Neural progenitor cell (in vitro differentiated cells): ENCODE measurements around the gene CDC16. TPM values are rescaled to one million over a fixed set of nuclear protein-coding genes. Genes with fewer than 3 reads are reported as not detected.

Experiments used
- DNase-seq: peaks from one replicate; pipeline ENCODE4 v3.0.0-alpha.2; 2016; ENCODE audit warnings: low spot score
- H2AFZ ChIP-seq: fragments of 200-600 bp; sonication (generic); replicated peaks from 2 replicates; pipeline ENCODE4 v1.6.1; 2016; ENCODE audit warnings: antibody characterized with exemption
- H3F3A ChIP-seq: fragments of 200-600 bp; sonication (generic); 2 replicates; pipeline ENCODE4 v1.6.1; 2016; ENCODE audit warnings: antibody characterized with exemption, low read depth
- H3K27ac ChIP-seq: fragments of 200-600 bp; sonication (generic); 2 replicates; pipeline ENCODE4 v1.5.1; 2016; ENCODE audit warnings: mild to moderate bottlenecking
- H3K27me3 ChIP-seq: fragments of 200-600 bp; sonication (generic); 2 replicates; pipeline ENCODE4 v1.6.1; 2016; ENCODE audit warnings: mild to moderate bottlenecking, moderate library complexity
- H3K36me3 ChIP-seq: fragments of 200-600 bp; sonication (generic); 2 replicates; pipeline ENCODE4 v1.5.1; 2016
- H3K4me1 ChIP-seq: fragments of 200-600 bp; sonication (generic); 2 replicates; pipeline ENCODE4 v1.6.1; 2016; ENCODE audit warnings: mixed run types
- H3K4me2 ChIP-seq: fragments of 200-600 bp; sonication (generic); 2 replicates; pipeline ENCODE4 v1.6.1; 2016
- H3K4me3 ChIP-seq: fragments of 200-600 bp; sonication (generic); 2 replicates; pipeline ENCODE4 v1.5.1; 2016
- H3K79me2 ChIP-seq: fragments of 200-600 bp; sonication (generic); 2 replicates; pipeline ENCODE4 v1.6.1; 2016; ENCODE audit warnings: low read depth
- H3K9ac ChIP-seq: fragments of 200-600 bp; sonication (generic); 2 replicates; pipeline ENCODE4 v1.6.1; 2016
- H3K9me3 ChIP-seq: fragments of 200-600 bp; sonication (generic); 2 replicates; pipeline ENCODE4 v1.5.1; 2016; ENCODE audit warnings: low read depth
- H4K20me1 ChIP-seq: fragments of 200-600 bp; sonication (generic); 2 replicates; pipeline ENCODE4 v1.6.1; 2016; ENCODE audit warnings: low read depth
- H3K27ac Mint-ChIP-seq: 3 replicates; pipeline ENCODE4 v1.8.0; 2021; ENCODE audit warnings: mixed read lengths
- H3K27me3 Mint-ChIP-seq: 2 replicates; pipeline ENCODE4 v1.8.0; 2022; ENCODE audit warnings: low read depth, mild to moderate bottlenecking, inconsistent platforms, moderate library complexity, mixed read lengths; ENCODE audit not compliant: insufficient read depth
- H3K36me3 Mint-ChIP-seq: 3 replicates; pipeline ENCODE4 v1.8.0; 2021; ENCODE audit warnings: mixed read lengths
- H3K4me1 Mint-ChIP-seq: 3 replicates; pipeline ENCODE4 v1.8.0; 2021; ENCODE audit warnings: mixed read lengths
- H3K4me3 Mint-ChIP-seq: 3 replicates; pipeline ENCODE4 v1.8.0; 2021; ENCODE audit warnings: mild to moderate bottlenecking, moderate library complexity, mixed read lengths
- H3K9me3 Mint-ChIP-seq: 3 replicates; pipeline ENCODE4 v1.8.0; 2020; ENCODE audit warnings: mixed read lengths
- CTCF ChIP-seq: fragments of 200-600 bp; sonication (generic); IDR thresholded peaks from 2 replicates; pipeline ENCODE4 v1.5.1; 2017; ENCODE audit warnings: antibody characterized with exemption, mild to moderate bottlenecking
- EZH2 ChIP-seq: fragments of 200-600 bp; sonication (generic); IDR thresholded peaks from 2 replicates; pipeline ENCODE4 v1.6.1; 2017; ENCODE audit warnings: antibody characterized with exemption, mild to moderate bottlenecking, moderate library complexity
- EZH2phosphoT487 ChIP-seq: fragments of 200-600 bp; sonication (generic); IDR thresholded peaks from 2 replicates; pipeline ENCODE4 v1.6.1; 2017; ENCODE audit warnings: antibody characterized with exemption
- total RNA-seq: library from RNA; depleted of rRNA; stranded (reverse); fragments of >200 nt; gene quantifications from 2 replicates; pipeline ENCODE4 v1.2.3, GENCODE V29; 2015; ENCODE audit warnings: low replicate concordance

Gene CDC16
- total RNA-seq, 1 donor from 2014 or later, result 69.6 TPM

DNA sequence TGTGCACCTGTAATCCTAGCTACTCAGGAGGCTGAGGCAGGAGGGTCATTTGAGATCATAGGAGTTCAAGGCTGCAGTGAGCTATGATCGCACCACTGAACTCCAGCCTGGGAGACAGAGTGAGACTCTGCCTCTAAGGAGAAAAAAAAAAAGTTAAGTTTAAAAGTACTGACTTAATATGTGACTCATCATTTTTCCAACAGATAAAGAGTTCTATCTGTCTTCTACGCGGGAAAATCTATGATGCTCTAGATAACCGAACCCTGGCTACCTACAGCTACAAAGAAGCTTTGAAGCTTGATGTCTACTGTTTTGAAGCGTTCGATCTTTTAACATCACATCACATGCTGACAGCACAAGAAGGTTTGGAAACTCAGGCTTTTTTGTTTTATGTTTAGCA, 7.2 kb downstream of the CDC16 start:
- no peaks in the 10 kb centered on the region for H3K27me3 Mint-ChIP-seq
- Histone ChIP-seq H3F3A (no peaks in the 10 kb centered on the region), H2AFZ (no peak overlapping the region), H3K9ac (no peak overlapping the region), H3K9me3 (no peaks in the 10 kb centered on the region), H3K36me3 (peaks cover 50% of the 10 kb centered on the region), H4K20me1 (peaks cover 4% of the 10 kb centered on the region), H3K27ac (no peak overlapping the region), H3K79me2 (peaks cover 3% of the 10 kb centered on the region), H3K27me3 (no peaks in the 10 kb centered on the region), H3K4me2 (no peak overlapping the region), H3K4me3 (no peak overlapping the region), H3K4me1 (no peaks in the 10 kb centered on the region)
- H3K27ac Mint-ChIP-seq, result no peak overlapping the region
- H3K9me3 Mint-ChIP-seq, result no peaks in the 10 kb centered on the region
- no peaks in the 10 kb centered on the region for H3K4me1 Mint-ChIP-seq
- no peak for DNase-seq
- TF ChIP-seq EZH2 (no peak), EZH2phosphoT487 (no peak), CTCF (no peak)
- peaks cover 51% of the 10 kb centered on the region for H3K36me3 Mint-ChIP-seq
- H3K4me3 Mint-ChIP-seq, result no peak overlapping the region

DNA sequence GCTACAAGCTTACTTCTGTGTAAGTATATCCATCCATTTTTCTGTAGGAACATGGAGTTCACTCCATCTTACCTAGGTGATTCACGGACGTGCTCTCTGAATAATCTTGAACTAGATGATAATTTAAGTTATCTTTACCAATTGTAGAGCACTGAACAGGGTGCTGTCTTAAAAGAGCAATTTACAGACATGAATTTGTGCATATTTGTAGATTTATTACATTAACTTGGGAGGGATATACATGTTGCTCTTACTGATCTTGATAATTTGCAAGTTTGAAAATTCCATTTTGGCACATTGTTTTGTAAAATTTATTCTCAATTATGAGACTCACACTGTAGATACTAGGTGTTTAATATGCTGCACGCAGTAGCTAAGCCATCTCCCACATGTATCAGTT, 9.3 kb downstream of the CDC16 start:
- Histone ChIP-seq H3K79me2 (no peaks in the 10 kb centered on the region), H3K4me3 (no peak overlapping the region), H3K36me3 (peaks cover 54% of the 10 kb centered on the region), H3F3A (no peaks in the 10 kb centered on the region), H3K9me3 (no peaks in the 10 kb centered on the region), H3K27me3 (no peaks in the 10 kb centered on the region), H3K4me2 (no peak overlapping the region), H2AFZ (no peak overlapping the region), H3K27ac (no peak overlapping the region), H3K4me1 (no peaks in the 10 kb centered on the region), H3K9ac (no peak overlapping the region), H4K20me1 (peaks cover 2% of the 10 kb centered on the region)
- Mint-ChIP-seq H3K27me3 (no peaks in the 10 kb centered on the region), H3K4me3 (no peak overlapping the region), H3K9me3 (no peaks in the 10 kb centered on the region), H3K4me1 (no peaks in the 10 kb centered on the region), H3K36me3 (peaks cover 55% of the 10 kb centered on the region), H3K27ac (no peak overlapping the region)
- DNase-seq, result no peak
- no peak for TF ChIP-seq EZH2
- TF ChIP-seq CTCF, result no peak
- TF ChIP-seq EZH2phosphoT487, result no peak

- Mint-ChIP-seq H3K27ac (no peak overlapping the region), H3K36me3 (peaks cover 51% of the 10 kb centered on the region), H3K4me3 (no peak overlapping the region), H3K4me1 (no peaks in the 10 kb centered on the region), H3K9me3 (no peaks in the 10 kb centered on the region), H3K27me3 (no peaks in the 10 kb centered on the region)
- DNase-seq, result no peak
- Histone ChIP-seq H3F3A (no peaks in the 10 kb centered on the region), H2AFZ (no peak overlapping the region), H3K4me1 (no peaks in the 10 kb centered on the region), H3K9me3 (no peaks in the 10 kb centered on the region), H3K27me3 (no peaks in the 10 kb centered on the region), H3K36me3 (peaks cover 47% of the 10 kb centered on the region), H3K27ac (no peak overlapping the region), H3K4me2 (no peak overlapping the region), H4K20me1 (peaks cover 2% of the 10 kb centered on the region), H3K79me2 (no peaks in the 10 kb centered on the region), H3K4me3 (no peak overlapping the region), H3K9ac (no peak overlapping the region)
- TF ChIP-seq EZH2, result no peak
- TF ChIP-seq EZH2phosphoT487, result no peak
- TF ChIP-seq CTCF, result no peak
These were observed 9.9 kb downstream of the CDC16 start for GRCh38 chr13:114244637-114245036.
